Mesenteric fat pad (tissue), 1 donor: ENCODE results near the gene CST11. TPM values are rescaled to one million over a fixed set of nuclear protein-coding genes. Genes with fewer than 3 reads are reported as not detected.
A peak's percentile ranks its signal among the peaks of the same experiment; 100 is the strongest.

ENCODE experiments used
- DNase-seq: peaks from one replicate; pipeline ENCODE4 v3.0.0-alpha.2; 2020; ENCODE audit warnings: low spot score
- total RNA-seq: library from RNA; stranded (reverse); fragmentation: NEBNext Ultra II Directional; extraction: Animal tissue kit (Norgen Biotek cat#: 25700); gene quantifications from one replicate; pipeline ENCODE4 v1.2.1, GENCODE V29; 2021
- donor health status: DM: yes; HTN: yes; CAD: no.

The CST11 gene
- total RNA-seq, 1 donor from 2014 or later: 0.96 TPM

GRCh38 chr20:23420943-23421931 lies 31.4 kb downstream of the CST11 start, which contains the start of gene NAPB:
Gene NAPB (minus strand): TSS chr20:23421488. CDS start chr20:23421402, 86 bp downstream.
- peak; percentile 98 for DNase-seq

GRCh38 chr20:23419995-23420901 lies 32.4 kb downstream of the CST11 start:
- peak; percentile 86 for DNase-seq

- DNase-seq: no peak
Observed at GRCh38 chr20:23419657-23419994, 33.0 kb downstream of the CST11 start.

GRCh38 chr20:23417861-23418260 lies 34.8 kb downstream of the CST11 start:
- DNase-seq: no peak

- no peak for DNase-seq
Observed at GRCh38 chr20:23415959-23416583, 36.6 kb downstream of the CST11 start.

GRCh38 chr20:23415555-23415954 lies 37.1 kb downstream of the CST11 start:
- no peak for DNase-seq

DNA sequence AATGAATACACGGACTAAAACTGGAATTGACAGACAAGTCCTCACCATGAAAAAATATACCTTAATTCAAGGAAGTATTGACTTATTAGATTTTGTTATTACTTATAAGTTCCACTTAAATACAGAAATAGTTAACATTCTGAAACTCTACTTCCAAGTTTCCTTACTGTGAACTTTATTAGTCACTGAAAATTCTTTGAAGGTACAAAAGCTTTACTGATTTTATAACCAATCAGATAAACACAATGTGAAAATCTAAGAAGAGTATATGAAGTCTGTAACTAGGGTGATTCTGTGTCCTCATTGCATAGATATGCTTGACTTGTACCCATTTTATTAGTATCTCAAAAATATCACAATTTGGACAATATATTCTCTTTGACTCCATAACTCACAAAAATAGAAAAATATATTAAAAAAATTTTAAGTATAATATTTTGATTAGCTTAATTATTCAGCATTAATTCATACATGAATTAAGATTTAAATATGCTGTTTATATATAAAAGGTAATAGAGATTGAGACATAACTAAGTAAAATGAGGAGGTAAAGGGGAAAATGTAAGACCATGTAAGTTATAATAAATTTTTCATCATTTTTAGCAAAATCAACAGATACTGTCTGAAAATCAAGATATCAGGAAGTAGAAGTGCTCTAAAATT lies 38.0 kb downstream of the CST11 start:
- no peak for DNase-seq

DNA sequence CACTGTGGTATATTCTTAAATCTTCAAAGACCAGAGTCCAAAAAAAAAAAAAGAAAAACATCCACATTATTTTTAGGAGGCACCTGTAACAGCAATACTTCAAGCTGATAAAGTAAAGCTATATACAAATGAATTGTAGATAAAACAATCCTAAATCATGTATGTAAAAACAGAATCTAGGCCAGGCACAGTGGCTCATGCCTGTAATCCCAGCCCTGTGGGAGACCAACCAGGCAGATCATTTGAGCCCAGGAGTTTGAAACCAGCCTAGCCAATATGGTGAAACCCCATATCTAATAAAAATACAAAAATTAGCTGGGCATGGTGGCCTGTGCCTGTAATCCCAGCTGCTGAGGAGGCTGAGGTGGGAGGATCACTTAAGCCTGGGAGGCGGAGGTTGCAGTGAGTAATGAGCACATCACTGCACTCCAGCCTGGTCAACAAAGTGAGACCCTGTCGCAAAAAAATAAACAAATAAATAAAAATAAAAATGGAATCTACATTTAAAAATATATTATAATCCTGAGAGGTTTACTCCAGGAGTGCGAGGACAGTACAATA lies 38.7 kb downstream of the CST11 start:
- DNase-seq: no peak

- no peak for DNase-seq
Observed at GRCh38 chr20:23412026-23412425, 40.6 kb downstream of the CST11 start.

DNA sequence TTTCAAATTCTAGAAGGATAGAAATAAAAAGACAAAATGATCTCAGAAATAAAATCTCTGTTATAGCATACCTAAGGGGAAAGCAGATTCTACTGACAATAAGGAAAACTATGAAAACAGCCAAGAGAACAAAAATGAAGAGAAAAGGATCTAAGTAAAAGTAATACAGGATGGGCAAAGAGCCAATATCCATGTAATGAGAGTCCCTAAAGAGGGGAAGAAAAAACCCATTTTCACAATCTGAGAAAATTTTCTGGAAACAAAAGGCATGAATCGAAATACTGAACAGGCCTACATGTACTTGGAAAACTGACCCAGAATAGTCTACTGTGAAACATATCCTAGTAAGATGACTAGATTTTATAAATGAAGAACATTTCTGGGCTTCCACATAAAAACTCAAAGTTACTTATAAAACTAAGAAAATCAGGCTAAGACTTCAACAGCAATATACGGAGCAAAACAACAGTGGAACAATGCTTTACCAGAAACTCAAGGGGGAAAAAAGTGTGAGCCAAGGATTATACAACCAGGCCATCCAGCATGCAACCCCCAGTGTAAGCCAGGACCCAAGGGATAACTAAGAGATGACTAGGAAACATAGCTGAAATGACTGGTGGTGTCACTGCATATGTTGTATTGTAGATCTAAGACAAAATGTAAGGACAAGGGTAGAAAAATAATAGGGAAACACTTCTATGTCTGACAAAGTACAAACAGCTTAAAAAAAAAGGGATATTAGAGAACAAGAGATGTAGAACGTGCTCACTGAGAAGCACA lies 41.6 kb downstream of the CST11 start:
- no peak for DNase-seq

DNA sequence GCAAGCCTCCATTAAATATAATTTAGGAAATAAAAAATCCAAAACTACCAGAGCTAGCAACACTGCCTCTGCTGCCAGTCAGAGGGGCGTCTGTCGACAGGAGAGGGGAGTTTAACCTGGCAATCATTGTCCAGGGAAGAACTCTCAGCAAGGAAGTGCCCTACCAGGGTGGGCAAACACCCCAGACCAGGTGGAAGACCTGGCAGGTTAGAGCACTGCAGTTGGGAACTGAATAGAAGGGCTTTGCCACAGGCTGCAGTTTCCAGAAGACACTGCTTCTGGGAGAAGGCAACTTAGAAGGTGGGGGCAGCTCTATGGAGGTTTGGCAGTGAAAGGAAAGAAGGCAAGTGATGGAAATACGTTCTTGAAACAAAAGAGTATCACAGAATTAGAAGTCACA lies 42.9 kb downstream of the CST11 start:
- no peak for DNase-seq

- no peak for DNase-seq
Observed at GRCh38 chr20:23408957-23409356, 43.7 kb downstream of the CST11 start.

DNA sequence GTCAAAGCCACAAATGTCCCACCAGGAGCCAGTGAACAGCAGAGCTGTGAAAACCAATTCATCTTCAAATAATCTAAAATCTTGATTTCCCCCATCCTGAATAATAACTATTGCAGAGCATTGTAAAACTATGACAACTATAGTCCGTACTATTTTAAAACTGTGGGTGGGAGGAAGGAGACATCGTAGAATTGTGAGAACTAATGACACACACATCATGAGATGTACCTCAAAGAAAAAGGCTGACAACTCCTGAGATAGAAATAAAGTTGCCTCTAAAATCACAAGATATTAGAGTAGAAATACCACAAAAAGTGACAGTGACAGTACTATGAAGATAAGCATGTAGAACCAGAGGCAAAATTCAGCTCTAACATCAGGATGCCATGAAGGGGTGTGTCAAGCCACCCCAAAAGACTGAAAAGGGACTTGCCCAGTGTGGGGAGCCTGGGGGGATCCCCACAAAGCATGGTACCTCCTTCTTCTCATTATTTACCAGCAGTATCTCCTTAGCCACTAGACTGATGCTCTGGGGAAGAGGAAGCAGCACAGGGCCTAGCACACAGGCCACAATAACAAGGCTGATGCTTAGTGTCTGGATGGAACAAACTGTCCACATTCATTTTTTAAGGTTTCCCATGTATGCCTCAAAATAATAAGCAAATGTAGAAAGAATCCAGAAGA lies 44.8 kb downstream of the CST11 start:
- no peak for DNase-seq

- no peak for DNase-seq
Observed at GRCh38 chr20:23406880-23407279, 45.8 kb downstream of the CST11 start.

DNA sequence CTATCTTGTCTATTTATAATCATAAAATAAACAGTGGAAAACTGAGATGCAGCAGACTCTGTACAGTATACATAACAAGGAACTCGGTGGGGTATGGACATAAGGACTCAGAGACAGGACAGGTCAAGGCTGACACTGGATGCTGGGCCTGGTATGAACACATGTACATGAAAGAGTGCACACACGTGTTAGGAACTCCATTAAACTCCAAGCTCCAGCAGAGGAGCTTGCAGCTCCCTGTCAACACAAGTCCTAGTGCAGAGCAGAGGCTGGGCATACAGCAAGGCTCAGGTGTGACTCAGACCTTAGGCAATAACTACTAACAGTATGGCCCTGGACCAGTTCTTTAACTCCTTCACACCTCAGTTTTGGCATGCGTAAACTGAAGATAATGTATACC lies 48.5 kb downstream of the CST11 start:
- no peak for DNase-seq

- no peak for DNase-seq
Observed at GRCh38 chr20:23403751-23404150, 48.9 kb downstream of the CST11 start.

GRCh38 chr20:23401051-23401450 lies 51.6 kb downstream of the CST11 start:
- DNase-seq: no peak
